WTC11 (cell line): ENCODE measurements around the gene MMP28. TPM values are rescaled to one million over a fixed set of nuclear protein-coding genes. Genes with fewer than 3 reads are reported as not detected.
A peak's percentile ranks its signal among the peaks of the same experiment; 100 is the strongest.

Experiments
- ATAC-seq: fragments of 200-7000 bp; cut with Tn5 transposase; 2 replicates; pipeline ENCODE4 v1.10.0; 2021; ENCODE audit warnings: mild to moderate bottlenecking, moderate library complexity
- CTCF ChIA-PET: fragments of 300-600 bp; sonication (Branson Sonifier 250); formaldehyde crosslinking; loops from one replicate; lab custom pipeline; 2021; ENCODE audit warnings: antibody characterized with exemption; lab: Charles Lee
- POLR2A ChIA-PET: fragments of 350-600 bp; sonication (Branson Sonifier 250); formaldehyde crosslinking; loops from one replicate; lab custom pipeline; 2021; ENCODE audit warnings: antibody characterized with exemption; lab: Charles Lee
- DNase-seq: peaks from one replicate; pipeline ENCODE4 v3.0.0; 2021; ENCODE audit warnings: low spot score
- H3K27ac Mint-ChIP-seq: 2 replicates; pipeline ENCODE4 v1.8.0; 2021; ENCODE audit warnings: mixed read lengths
- H3K27me3 Mint-ChIP-seq: 2 replicates; pipeline ENCODE4 v1.8.0; 2021; ENCODE audit warnings: low read depth, mild to moderate bottlenecking, moderate library complexity, mixed read lengths
- H3K36me3 Mint-ChIP-seq: 2 replicates; pipeline ENCODE4 v1.8.0; 2021; ENCODE audit warnings: mixed read lengths
- H3K4me1 Mint-ChIP-seq: 2 replicates; pipeline ENCODE4 v1.8.0; 2022; ENCODE audit warnings: mixed read lengths
- H3K4me3 Mint-ChIP-seq: 2 replicates; pipeline ENCODE4 v1.8.0; 2021; ENCODE audit warnings: mild to moderate bottlenecking, moderate library complexity, mixed read lengths
- H3K9me3 Mint-ChIP-seq: 2 replicates; pipeline ENCODE4 v1.8.0; 2021; ENCODE audit warnings: mixed read lengths
- ATF3 ChIP-seq: sonication (generic); formaldehyde crosslinking; conservative IDR thresholded peaks from 2 replicates; pipeline ENCODE4 v1.8.1; 2022; ENCODE audit warnings: mild to moderate bottlenecking, missing genetic modification reagents
- CREM ChIP-seq: sonication (generic); formaldehyde crosslinking; IDR thresholded peaks from 2 replicates; pipeline ENCODE4 v1.8.1; 2022; ENCODE audit warnings: mild to moderate bottlenecking, missing genetic modification reagents, moderate library complexity
- ETV6 ChIP-seq: sonication (generic); formaldehyde crosslinking; IDR thresholded peaks from 2 replicates; pipeline ENCODE4 v1.8.1; 2022; ENCODE audit warnings: mild to moderate bottlenecking, missing genetic modification reagents
- FOXP1 ChIP-seq: sonication (generic); formaldehyde crosslinking; IDR thresholded peaks from 2 replicates; pipeline ENCODE4 v1.8.0; 2022; ENCODE audit warnings: missing genetic modification reagents, mild to moderate bottlenecking, moderate library complexity, borderline replicate concordance
- GRHL2 ChIP-seq: fragments of 250-450 bp; sonication (Bioruptor Pico); IDR thresholded peaks from 2 replicates; pipeline ENCODE4 v1.8.0; 2022; ENCODE audit warnings: mild to moderate bottlenecking, moderate library complexity; ENCODE audit not compliant: insufficient replicate concordance, severe bottlenecking
- IRF2 ChIP-seq: sonication (generic); formaldehyde crosslinking; IDR thresholded peaks from 2 replicates; pipeline ENCODE4 v1.8.0; 2022; ENCODE audit warnings: low read depth, missing genetic modification reagents, borderline replicate concordance
- JAZF1 ChIP-seq: fragments of 250-450 bp; sonication (Bioruptor Pico); IDR thresholded peaks from 2 replicates; pipeline ENCODE4 v1.9.0; 2021; ENCODE audit warnings: moderate library complexity, mild to moderate bottlenecking, inconsistent platforms
- MXD4 ChIP-seq: fragments of 250-450 bp; sonication (Bioruptor Pico); IDR thresholded peaks from 2 replicates; pipeline ENCODE4 v1.8.0; 2021; ENCODE audit warnings: mild to moderate bottlenecking, moderate library complexity, borderline replicate concordance
- NFATC4 ChIP-seq: fragments of 250-450 bp; sonication (Bioruptor Pico); IDR thresholded peaks from 2 replicates; pipeline ENCODE4 v1.9.0; 2021; ENCODE audit warnings: mild to moderate bottlenecking
- NFYB ChIP-seq: sonication (generic); formaldehyde crosslinking; conservative IDR thresholded peaks from 2 replicates; pipeline ENCODE4 v1.8.0; 2022; ENCODE audit warnings: low read depth, missing genetic modification reagents
- NR3C1 ChIP-seq: sonication (generic); formaldehyde crosslinking; conservative IDR thresholded peaks from 2 replicates; pipeline ENCODE4 v1.8.1; 2023; ENCODE audit warnings: low read depth, mild to moderate bottlenecking, missing genetic modification reagents
- PRDM15 ChIP-seq: sonication (generic); formaldehyde crosslinking; IDR thresholded peaks from 2 replicates; pipeline ENCODE4 v1.8.0; 2022; ENCODE audit warnings: missing genetic modification reagents
- PREB ChIP-seq: sonication (generic); formaldehyde crosslinking; IDR thresholded peaks from 2 replicates; pipeline ENCODE4 v1.8.1; 2022; ENCODE audit warnings: mild to moderate bottlenecking, missing genetic modification reagents, moderate library complexity, borderline replicate concordance
- RELA ChIP-seq: sonication (generic); formaldehyde crosslinking; IDR thresholded peaks from 2 replicates; pipeline ENCODE4 v1.8.1; 2022; ENCODE audit warnings: missing genetic modification reagents, mild to moderate bottlenecking, borderline replicate concordance
- RORB ChIP-seq: fragments of 250-450 bp; sonication (Bioruptor Pico); IDR thresholded peaks from 2 replicates; pipeline ENCODE4 v1.9.0; 2021; ENCODE audit warnings: mild to moderate bottlenecking
- SMAD4 ChIP-seq: sonication (generic); formaldehyde crosslinking; IDR thresholded peaks from 2 replicates; pipeline ENCODE4 v1.8.0; 2022; ENCODE audit warnings: mild to moderate bottlenecking, missing genetic modification reagents
- SP1 ChIP-seq: sonication (generic); formaldehyde crosslinking; conservative IDR thresholded peaks from 2 replicates; pipeline ENCODE4 v1.8.1; 2022; ENCODE audit warnings: missing genetic modification reagents
- TCF7 ChIP-seq: sonication (generic); formaldehyde crosslinking; IDR thresholded peaks from 2 replicates; pipeline ENCODE4 v1.8.0; 2022; ENCODE audit warnings: mild to moderate bottlenecking, low read depth, missing genetic modification reagents, moderate library complexity
- TEAD1 ChIP-seq: sonication (generic); formaldehyde crosslinking; IDR thresholded peaks from 2 replicates; pipeline ENCODE4 v1.8.0; 2022; ENCODE audit warnings: mild to moderate bottlenecking, missing genetic modification reagents
- ZNF317 ChIP-seq: sonication (generic); formaldehyde crosslinking; IDR thresholded peaks from 2 replicates; pipeline ENCODE4 v1.8.1; 2023; ENCODE audit warnings: low read depth, mild to moderate bottlenecking, moderate library complexity, missing genetic modification reagents, borderline replicate concordance
- ZNF396 ChIP-seq: fragments of 250-450 bp; sonication (Bioruptor Pico); IDR thresholded peaks from 2 replicates; pipeline ENCODE4 v1.8.0; 2021; ENCODE audit warnings: mild to moderate bottlenecking, moderate library complexity, borderline replicate concordance
- ZNF425 ChIP-seq: fragments of 250-450 bp; sonication (Bioruptor Pico); conservative IDR thresholded peaks from 2 replicates; pipeline ENCODE4 v1.9.0; 2021; ENCODE audit warnings: mild to moderate bottlenecking
- ZNF532 ChIP-seq: fragments of 250-450 bp; sonication (Bioruptor Pico); IDR thresholded peaks from 2 replicates; pipeline ENCODE4 v1.9.0; 2021; ENCODE audit warnings: mild to moderate bottlenecking, borderline replicate concordance
- total RNA-seq: library from RNA; stranded (reverse); gene quantifications from 3 replicates; pipeline ENCODE4 v1.2.3, GENCODE V29; 2021

Gene MMP28
- total RNA-seq, 1 experiment from 2014 or later: 0.22 TPM

GRCh38 chr17:35757243-35757642 is 38.2 kb downstream of the MMP28 start:
- Mint-ChIP-seq H3K36me3 (no peaks in the 10 kb centered on the region), H3K27ac (no peak overlapping the region), H3K27me3 (peaks cover 5% of the 10 kb centered on the region), H3K9me3 (no peaks in the 10 kb centered on the region), H3K4me1 (peaks cover 7% of the 10 kb centered on the region), H3K4me3 (no peak overlapping the region)
- no peak for DNase-seq
- TF ChIP-seq ETV6 (CRISPR knock-in tag) (no peak), MXD4 (CRISPR knock-in tag) (no peak), RELA (no peak), ZNF317 (CRISPR knock-in tag) (no peak), SMAD4 (CRISPR knock-in tag) (no peak), ZNF532 (no peak), ZNF396 (CRISPR knock-in tag) (no peak), NFATC4 (CRISPR knock-in tag) (no peak), GRHL2 (CRISPR knock-in tag) (no peak), JAZF1 (no peak), IRF2 (CRISPR knock-in tag) (no peak), TEAD1 (CRISPR knock-in tag) (no peak), CREM (CRISPR knock-in tag) (no peak), SP1 (CRISPR knock-in tag) (no peak), NR3C1 (CRISPR knock-in tag) (no peak), ATF3 (CRISPR knock-in tag) (no peak), ZNF425 (CRISPR knock-in tag) (no peak)
- ChIA-PET CTCF (interaction anchor here (1.8 kb wide), 1 partner anchor 48 kb away, joined by 5 read pairs; no protein-coding TSS in a partner anchor), POLR2A (no interaction called here)
- no peak for ATAC-seq

- Mint-ChIP-seq H3K4me3 (no peak within 1 kb of the TSS), H3K36me3 (no peaks in the 10 kb centered on the region), H3K27ac (no peak within 1 kb of the TSS), H3K9me3 (no peaks in the 10 kb centered on the region), H3K27me3 (peaks cover 35% of the 10 kb centered on the region), H3K4me1 (peaks cover 26% of the 10 kb centered on the region)
- ATAC-seq: peak; percentile 19; the same call in 1 of the 2 replicates
- ChIA-PET CTCF (interaction anchor here (0.6 to 8.3 kb wide), 2 partner anchors 10 to 51 kb away, joined by 3 to 100 read pairs; partner anchors contain the start of gene C17orf50), POLR2A (no interaction called here)
- no peak for DNase-seq
- no peak for TF ChIP-seq NFATC4 (CRISPR knock-in tag)
- TF ChIP-seq ETV6 (CRISPR knock-in tag): no peak
- TF ChIP-seq RORB (CRISPR knock-in tag): no peak
- no peak for TF ChIP-seq TCF7 (CRISPR knock-in tag)
- no peak for TF ChIP-seq NFYB
- TF ChIP-seq PRDM15 (CRISPR knock-in tag): no peak
- no peak for TF ChIP-seq SMAD4 (CRISPR knock-in tag)
- TF ChIP-seq PREB (CRISPR knock-in tag): no peak
- TF ChIP-seq FOXP1: no peak
These were observed 42.3 kb downstream of the MMP28 start, which contains the start of gene GAS2L2 for GRCh38 chr17:35752945-35753764. Gene GAS2L2 (minus strand): TSS chr17:35753239. CDS start chr17:35752850, 389 bp downstream.
